ENCODE measurements around the gene RNASE1. TPM values are rescaled to one million over a fixed set of nuclear protein-coding genes. Genes with fewer than 3 reads are reported as not detected.
"Not testable (repeated sequence)": the region's sequence is repeated elsewhere in the genome, so short reads cannot be mapped to it uniquely, and the experiment has no call there.

RNASE1 gene
- total RNA-seq: 641 TPM
- long read RNA-seq, transcript RNASE1-202 (2 exons, 1,348 nt): major isoform, 248 of 317 reads
- long read RNA-seq, transcript RNASE1-201 (3 exons, 878 nt): minor isoform, 18 of 317 reads
- long read RNA-seq, transcript RNASE1-203 (3 exons, 769 nt): minor isoform, 21 of 317 reads
- long read RNA-seq, partial matches to known transcripts: 30 of 317 reads
- long read RNA-seq, other reads (novel, unspliced or antisense): 0 of 317 reads

DNA sequence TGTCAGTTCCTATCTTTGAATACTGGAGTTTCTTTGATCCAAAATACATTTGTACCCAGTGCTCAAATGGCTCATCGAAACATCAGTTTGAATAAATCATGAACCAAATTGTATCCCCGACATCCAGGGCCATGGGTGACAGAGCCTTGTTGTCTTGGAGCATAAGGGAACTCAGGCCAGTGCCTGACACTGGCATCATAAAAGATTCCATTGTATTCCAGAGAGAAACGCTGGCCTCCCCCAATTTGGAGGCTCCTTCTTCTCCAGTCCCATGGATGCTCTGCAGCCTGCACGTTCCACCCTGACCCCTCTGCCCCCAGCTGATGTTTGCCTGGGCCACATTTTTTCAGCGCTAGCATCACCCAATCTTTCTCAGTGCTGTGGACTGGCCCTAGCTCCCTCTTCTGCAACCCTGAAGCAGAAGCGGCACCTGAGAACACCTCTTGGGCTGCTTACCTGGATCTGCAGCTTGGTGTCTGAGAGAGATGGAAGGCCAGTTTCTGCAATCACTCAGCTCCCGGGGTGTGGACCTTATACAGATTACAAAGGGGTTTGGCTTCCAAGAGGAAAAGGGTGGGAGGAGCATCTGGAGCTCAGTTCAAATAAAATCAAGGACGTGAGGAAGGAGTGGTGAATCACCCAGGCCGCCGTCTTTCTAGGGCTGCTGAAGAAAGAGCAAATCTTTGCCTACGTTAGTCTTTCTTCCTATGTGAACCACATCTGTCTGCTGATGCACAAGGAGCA, at the start of gene RNASE1:
RNASE1 (minus strand) TSS at position 504 of the 744 bp plus-strand sequence. CDS start 776 bp downstream, outside the sequence.
- no peak for DNase-seq (ENCODE audit: low spot score)

DNA sequence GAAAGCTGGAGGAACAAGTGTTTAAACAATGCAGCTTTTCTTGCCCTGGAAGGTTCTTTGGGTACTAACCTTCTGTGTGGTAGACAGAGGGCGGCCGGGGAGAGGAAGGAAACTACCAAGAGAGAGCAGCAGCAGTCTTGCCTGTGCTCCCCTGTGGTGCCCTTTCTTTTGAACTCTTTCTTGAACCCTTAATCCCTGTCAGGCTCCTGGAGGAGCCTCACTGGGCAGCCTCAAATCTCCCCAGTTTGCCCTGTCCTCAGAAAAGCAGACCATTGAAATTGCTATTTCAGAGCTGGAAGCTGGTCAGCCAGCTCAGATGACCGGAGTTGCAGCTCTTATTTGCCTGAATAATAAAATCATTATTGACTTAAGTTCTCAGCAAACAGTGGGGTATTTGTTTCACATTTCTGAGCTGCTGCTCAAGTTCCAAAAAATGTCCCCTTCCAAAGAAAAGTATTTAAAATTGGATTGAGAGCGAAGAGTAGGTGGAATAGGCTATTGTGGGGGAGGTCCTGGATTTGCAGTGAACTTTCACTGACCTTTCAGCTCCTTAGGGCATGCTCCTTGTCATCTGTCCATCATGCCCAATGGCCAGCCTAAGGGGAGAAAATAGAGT, 46.4 kb upstream of the RNASE1 start:
- DNase-seq (ENCODE audit: low spot score): no peak

GRCh38 chr14:20848316-20848954, 45.8 kb upstream of the RNASE1 start:
- no peak for DNase-seq (ENCODE audit: low spot score)

- no peak for DNase-seq (ENCODE audit: low spot score)
Observed at GRCh38 chr14:20846560-20846959, 43.9 kb upstream of the RNASE1 start.

- no peak for DNase-seq (ENCODE audit: low spot score)
Observed at GRCh38 chr14:20841096-20841495, 38.5 kb upstream of the RNASE1 start.

DNA sequence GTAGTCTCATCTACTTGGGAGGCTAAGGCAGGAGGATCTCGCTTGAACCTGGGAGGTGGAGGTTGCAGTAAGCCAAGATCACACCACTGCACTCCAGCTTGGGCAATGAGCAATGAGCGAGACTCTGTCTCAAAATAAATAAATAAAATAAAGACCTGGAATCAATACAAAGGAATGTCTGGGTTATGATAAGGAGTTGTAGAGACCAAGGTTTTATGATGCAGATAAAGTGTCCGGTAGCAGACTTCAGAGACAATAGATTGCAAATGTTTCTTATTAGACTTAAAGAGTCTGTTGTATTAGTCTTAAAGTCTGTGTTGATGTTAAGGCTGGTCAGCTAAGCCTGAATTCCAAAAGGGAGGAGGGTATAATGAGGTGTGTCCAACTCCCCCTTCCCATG, 35.2 kb upstream of the RNASE1 start:
- DNase-seq (ENCODE audit: low spot score): no peak

DNA sequence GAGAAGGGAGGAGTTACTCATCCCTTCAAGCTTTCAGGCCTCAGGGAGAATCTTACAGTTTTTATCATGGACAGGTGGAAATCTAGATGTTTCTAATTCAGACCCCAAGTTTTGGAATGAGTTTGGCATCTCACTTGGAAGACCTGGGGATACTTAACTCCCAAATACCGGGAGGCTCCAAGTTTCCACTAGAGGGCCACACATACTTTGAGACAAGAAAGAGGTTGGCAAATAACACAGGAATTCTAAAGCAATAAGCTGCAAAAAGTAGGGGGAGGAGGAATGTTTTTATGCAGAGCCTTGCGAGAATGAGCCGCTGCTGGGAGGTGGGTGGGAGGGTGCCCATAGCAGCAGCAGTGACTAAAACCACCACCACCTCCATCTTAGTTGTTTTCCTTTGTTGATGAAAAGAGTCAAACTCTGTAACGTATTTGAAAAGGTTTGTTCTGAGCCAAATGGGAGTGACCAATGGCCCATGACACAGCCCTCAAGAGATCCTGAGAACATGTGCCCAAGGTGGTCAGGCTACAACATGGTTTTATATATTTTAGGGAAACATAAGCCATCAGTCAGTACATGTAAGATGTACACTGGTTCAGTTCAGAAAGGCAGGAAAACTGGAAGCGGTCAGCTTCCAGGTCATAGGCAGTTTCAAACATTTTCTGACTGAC, 34.2 kb upstream of the RNASE1 start:
- no peak for DNase-seq (ENCODE audit: low spot score)

GRCh38 chr14:20834899-20835298, 32.3 kb upstream of the RNASE1 start:
- DNase-seq (ENCODE audit: low spot score): no peak

DNA sequence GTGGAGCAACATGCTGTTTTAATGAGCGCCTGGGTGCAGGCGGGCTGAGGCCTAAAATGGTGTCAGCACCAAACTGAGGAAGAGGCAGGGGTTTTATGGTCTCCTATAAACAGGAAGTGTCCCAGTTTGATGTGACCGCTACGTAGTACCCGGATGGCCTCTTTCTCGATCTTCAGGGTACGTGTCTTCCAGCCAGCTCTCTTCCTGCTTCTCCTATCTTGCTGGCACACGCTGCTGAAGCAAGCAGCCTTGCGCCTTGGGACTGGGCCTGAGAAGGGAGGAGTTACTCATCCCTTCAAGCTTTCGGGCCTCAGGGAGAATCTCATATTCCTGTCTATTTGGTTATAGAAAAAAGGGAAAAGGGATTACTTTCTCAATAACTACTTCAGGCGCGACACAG, 28.2 kb upstream of the RNASE1 start:
- no peak for DNase-seq (ENCODE audit: low spot score)

GRCh38 chr14:20828024-20828694, 25.5 kb upstream of the RNASE1 start:
- not testable (repeated sequence) for DNase-seq (ENCODE audit: low spot score)

DNA sequence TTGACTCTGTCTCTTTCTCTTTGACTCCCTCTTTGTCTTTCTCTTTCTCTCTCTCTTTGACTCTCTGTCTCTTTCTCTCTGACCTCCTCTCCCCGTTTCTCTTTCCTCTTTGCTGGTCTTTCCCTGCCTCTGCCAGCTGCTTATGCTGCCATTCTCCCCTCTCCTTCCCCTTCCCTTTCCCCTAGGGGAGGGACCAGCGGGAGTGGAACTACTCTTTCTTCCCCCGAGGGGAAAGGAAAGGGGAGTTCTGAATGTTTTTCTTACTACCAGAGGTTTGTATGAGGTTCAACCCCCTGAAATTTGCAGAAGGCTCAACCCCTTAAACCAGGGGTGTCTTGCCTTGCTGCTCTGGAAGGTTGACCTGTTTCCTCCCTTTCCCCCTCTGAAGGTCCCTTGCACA, 24.7 kb upstream of the RNASE1 start:
- no peak for DNase-seq (ENCODE audit: low spot score)

DNA sequence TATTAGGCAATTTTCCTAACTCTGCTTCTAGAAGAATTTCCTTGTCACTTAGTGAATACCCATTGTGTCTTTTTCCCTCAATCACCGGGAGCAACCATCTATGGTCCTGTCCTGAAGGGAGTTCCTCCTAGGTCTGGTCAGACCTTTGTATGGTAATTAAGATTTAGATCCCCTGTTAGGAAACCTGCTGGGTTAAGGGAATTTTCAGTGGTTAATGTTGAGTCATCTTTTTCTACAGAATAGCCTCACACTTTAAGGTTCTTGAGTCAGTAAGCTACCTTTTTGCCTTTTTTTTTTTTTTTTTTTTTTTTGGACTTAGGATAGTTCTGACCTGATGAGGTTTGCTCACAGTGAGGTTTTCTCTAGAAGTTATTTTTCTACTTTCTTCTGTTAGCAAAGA, 24.0 kb upstream of the RNASE1 start:
- DNase-seq (ENCODE audit: low spot score): not testable (repeated sequence)

GRCh38 chr14:20823859-20824258, 21.2 kb upstream of the RNASE1 start:
- DNase-seq (ENCODE audit: low spot score): no peak

DNA sequence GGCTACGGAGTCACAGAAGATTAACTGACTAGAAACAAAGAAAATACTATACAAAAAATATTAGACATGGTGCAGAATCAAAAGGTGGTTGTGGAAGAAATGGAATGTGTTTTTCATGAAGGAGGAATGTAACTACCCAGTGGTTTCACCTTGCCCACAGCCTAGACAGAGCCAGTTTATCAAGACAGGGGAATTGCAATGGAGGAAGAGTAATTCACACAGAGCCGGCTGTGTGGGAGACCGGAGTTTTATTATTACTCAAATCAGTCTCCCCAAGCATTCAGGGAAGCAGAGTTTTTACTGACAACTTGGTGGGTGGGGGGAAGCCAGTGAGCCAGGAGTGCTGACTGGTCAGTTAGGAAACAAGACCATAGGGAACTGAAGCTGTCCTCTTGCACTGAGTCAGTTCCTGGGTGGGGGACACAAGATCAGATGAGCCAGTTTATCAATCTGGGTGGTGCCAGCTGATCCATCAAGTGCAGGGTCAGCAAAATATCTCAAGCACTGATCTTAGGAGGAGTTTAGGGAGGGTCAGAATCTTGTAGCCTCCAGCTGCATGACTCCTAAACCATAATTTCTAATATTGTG, 19.0 kb upstream of the RNASE1 start:
- DNase-seq (ENCODE audit: low spot score): not testable (repeated sequence)

DNA sequence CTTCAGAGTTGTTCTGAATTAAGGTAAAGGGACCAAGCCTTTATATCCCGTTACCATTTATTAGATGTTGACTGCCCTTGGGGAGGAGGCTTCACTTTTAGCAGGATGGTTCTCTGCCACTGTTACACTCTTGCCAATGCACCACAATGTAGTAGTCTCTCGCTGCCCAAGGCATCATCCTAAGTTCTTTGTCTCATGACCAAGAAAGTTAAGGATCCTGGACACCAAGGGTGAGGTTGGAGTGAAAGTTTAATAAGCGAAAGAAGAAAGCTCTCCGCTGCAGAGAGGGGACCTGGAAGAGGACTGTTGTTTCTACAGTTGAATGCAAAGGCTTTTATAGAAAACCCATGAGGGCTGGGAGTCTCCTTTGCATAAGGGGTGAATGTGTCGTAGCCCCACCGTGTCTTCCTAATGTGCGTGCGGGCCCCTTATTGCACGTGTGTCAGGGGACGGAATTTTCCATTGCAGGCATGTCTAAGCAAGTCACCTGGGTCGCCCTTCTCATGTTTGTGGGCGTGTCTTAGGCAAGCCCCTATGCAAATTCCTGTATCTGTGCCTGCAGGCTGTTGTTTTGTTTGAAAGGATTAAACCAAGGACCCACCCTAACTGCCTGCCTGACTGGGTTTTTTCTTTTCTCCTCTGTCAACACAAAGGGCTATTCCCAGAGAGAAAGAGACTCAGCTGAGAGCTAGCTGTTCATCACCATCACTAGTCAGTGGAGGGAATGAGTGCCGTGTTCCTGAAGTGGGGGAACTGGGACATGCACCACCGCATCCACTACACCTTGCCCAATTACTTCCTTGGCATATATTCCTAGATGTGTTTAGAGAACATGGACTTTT, 17.6 kb upstream of the RNASE1 start:
- DNase-seq (ENCODE audit: low spot score): no peak

- no peak for DNase-seq (ENCODE audit: low spot score)
Observed at GRCh38 chr14:20818861-20819260, 16.2 kb upstream of the RNASE1 start.

- not testable (repeated sequence) for DNase-seq (ENCODE audit: low spot score)
Observed at GRCh38 chr14:20815946-20816345, 13.3 kb upstream of the RNASE1 start.

- no peak for DNase-seq (ENCODE audit: low spot score)
Observed at GRCh38 chr14:20811986-20812975, 9.6 kb upstream of the RNASE1 start.

Measured in mesenteric fat pad (tissue), 1 donor.